Right renal pelvis (tissue), 4 donors: ENCODE results near the gene DNPEP. TPM values are rescaled to one million over a fixed set of nuclear protein-coding genes. Genes with fewer than 3 reads are reported as not detected.

Source experiments
- DNase-seq, 4 donors: peaks; one replicate each; pipeline ENCODE4 v3.0.0-alpha.2; 2013; ENCODE audit warnings: low read depth in 4 of 4, low spot score in 3 of 4, missing footprints in 1 of 4
- polyA plus RNA-seq, 4 donors: library from polyadenylated mRNA; unstranded; fragments of 120-200 nt; gene quantifications; one replicate each; pipeline ENCODE4 v1.2.1, GENCODE V29; 2013; ENCODE audit not compliant: insufficient read length in 4 of 4

The DNPEP gene
- polyA plus RNA-seq, result 10 to 100 TPM; 54.2 to 67.5 (median 58.2) TPM

- peak; percentile 67 to 79 (median 78) for DNase-seq
Observed at GRCh38 chr2:219387306-219388120, at the start of gene DNPEP. Gene DNPEP (minus strand): TSS chr2:219387912. CDS start chr2:219387794, 118 bp downstream.

DNA sequence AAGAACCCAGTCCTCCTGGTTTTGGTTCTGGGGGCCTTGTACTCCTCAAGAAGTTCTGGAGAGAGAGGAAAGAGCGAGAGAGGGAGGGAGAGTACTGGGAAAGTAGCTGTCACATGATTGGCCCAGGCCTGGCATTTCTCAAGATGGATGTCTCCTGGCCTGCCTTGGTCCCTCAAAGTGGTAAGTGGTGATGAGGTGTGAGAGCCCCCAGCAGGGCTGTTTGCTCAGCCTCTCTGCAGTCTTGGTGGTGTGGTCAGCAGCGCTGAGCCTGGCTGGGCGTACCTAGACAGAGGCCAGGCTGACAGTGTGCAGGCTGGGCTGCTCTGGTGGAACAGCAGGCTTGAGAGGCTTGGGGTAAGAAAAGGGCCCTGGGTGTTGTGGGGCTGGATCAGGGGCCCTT is 49.4 kb upstream of the DNPEP start:
- DNase-seq, result no peak

DNA sequence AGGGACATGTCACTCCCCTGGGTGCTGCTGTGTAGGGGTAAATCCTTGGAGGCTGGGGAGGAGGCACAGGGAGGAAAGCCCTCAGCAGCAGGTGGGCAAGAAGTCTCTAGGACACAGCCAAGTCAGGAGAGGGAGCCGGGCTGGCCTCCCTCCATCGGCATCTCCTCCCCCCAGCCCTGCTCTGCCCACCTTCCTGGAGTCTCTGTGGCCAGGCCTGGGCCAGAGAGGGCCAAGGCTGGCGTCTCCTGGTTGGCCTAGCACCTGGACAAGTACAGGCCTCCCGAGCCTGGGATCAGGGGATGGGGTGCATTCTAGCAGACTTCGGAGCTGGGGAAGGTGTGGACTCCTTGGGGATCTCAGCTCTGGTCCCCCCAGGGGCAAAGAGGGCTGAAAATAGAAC is 48.8 kb upstream of the DNPEP start:
- DNase-seq, result no peak

DNA sequence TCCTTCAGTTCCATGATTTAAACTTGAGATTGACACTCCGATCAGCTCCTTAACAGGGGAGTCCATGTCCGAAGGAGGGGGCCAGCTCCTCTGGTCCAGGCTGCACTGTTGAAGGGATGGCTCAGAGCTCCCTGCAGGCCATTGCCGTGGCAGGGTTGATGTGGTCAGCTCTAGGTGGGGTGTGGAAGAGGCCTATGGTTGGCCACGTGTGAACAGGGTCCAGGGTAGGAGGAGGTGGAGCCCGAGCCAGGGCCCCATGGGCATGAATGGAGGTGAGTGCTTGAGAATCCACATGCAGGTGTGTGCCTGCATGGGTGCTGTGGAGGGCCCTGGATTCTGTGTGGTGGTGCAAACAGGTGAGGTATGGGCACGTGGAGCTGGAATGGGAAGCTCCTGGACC is 48.0 kb upstream of the DNPEP start:
- no peak for DNase-seq

DNA sequence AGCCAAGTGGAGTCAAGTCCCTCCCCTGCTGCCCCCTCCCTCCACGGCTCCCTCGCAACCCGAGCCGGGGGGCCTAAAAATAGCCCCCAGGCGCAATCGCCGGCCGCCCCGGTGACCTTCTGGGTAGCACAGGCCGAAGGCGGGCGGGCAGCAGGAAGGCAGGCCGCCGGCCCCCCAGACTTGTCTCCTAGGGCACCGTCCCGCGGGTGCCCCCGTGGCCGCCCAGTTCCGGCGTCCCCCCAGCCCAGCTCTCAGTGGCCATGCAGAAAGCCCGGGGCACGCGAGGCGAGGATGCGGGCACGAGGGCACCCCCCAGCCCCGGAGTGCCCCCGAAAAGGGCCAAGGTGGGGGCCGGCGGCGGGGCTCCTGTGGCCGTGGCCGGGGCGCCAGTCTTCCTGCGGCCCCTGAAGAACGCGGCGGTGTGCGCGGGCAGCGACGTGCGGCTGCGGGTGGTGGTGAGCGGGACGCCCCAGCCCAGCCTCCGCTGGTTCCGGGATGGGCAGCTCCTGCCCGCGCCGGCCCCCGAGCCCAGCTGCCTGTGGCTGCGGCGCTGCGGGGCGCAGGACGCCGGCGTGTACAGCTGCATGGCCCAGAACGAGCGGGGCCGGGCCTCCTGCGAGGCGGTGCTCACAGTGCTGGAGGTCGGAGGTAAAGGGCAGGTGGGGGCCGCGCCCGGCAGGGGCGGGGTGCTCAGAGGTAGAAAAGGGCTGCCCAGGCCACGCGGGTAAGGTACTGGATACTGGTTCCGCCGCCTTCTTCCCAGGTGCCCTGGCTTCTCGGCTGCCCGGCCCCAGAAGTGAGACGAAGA is 47.2 kb upstream of the DNPEP start, which contains the start of gene SPEG:
SPEG (plus strand) TSS at position 126 of the 808 bp plus-strand sequence; CDS start at position 261, 135 bp downstream.
- no peak for DNase-seq

DNA sequence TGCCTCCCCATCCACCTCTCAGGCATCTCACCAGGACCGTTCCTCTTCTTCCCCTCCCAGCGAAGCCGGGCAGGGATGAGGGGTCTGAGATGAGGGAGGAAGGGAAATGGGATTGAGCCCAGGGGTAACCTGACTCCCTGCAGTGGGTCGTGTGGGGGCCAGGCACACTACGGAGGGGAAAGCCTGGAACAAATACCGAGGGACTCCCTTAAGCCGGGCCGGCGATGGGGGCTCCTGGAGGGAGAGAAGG is 46.7 kb upstream of the DNPEP start:
- DNase-seq, result no peak

- DNase-seq, result no peak
Observed at GRCh38 chr2:219433666-219434467, 46.2 kb upstream of the DNPEP start.

- no peak for DNase-seq
Observed at GRCh38 chr2:219430633-219431615, 43.2 kb upstream of the DNPEP start.

- DNase-seq, result no peak
Observed at GRCh38 chr2:219429958-219430606, 42.4 kb upstream of the DNPEP start.

GRCh38 chr2:219428469-219428868 is 40.8 kb upstream of the DNPEP start:
- DNase-seq, result no peak

DNA sequence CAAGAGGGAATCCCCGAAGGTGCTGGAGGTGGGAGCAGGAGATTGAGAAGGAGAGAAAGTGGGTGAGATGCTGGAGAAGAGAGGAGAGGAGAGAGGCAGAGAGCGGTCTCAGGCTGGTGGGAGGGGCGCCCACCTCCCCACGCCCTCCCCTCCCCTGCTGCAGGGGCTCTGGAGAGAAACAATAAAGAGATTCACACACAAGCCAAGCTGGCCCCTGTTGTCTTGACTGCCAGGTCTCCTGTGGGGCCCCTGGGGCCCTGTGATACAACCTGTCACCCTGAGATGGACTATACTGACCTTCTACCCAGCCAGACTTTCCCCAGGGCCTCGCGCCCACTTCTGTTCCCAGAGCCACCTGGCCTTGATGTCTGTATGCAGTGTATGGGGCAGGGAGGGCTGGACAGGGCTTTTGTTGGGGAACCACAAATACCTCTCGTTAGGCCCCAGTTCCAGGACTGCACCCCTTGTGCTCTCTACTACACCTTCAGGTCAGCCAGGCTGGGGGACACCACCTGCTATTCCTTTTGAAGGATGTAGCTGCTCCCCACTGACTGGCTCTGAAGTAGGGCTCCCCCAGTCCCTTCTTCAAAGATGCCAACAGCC is 38.9 kb upstream of the DNPEP start:
- DNase-seq, result no peak

- DNase-seq, result no peak
Observed at GRCh38 chr2:219426068-219426443, 38.3 kb upstream of the DNPEP start.

DNA sequence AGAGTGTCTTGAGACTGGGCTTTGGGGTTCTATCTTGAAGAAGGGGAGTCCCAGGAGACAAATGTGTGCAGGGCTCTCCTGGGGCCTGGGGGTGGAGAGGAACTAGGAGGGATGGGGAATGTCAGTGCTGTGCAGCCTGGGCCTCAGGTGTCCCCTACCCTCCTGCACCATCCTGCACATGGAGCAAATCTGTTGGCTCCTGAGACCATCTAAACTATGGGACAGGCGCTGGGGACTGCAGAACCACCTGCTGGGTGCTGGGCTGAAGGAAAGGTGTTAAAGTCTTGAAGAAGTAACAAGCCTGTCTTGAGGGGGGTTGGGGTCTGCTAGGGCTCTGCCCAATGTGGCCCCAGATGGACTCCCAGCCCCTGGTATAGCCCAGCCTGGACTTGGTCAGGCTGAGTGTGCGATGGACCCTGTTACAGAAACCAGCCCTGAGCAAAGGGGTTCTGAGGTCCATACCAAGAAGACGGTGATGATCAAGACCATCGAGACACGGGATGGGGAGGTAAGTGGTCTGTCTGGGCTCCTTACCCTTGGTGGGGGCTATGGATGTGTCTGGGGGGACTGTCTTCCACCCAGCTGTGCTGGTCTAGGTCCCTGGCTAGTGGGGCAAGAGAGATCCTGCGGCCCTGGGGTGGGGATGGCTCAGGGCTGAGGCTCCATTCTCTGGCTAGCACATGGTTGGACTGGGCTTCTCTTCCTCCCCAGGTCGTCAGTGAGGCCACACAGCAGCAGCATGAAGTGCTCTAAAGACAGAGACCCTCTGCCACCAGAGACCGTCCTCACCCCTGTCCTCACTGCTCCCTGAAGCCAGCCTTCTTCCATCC is 37.7 kb upstream of the DNPEP start:
- no peak for DNase-seq

GRCh38 chr2:219423652-219424377 is 36.1 kb upstream of the DNPEP start:
- DNase-seq, result no peak

- DNase-seq, result no peak
Observed at GRCh38 chr2:219422952-219423534, 35.3 kb upstream of the DNPEP start.

- DNase-seq, result no peak
Observed at GRCh38 chr2:219421323-219421722, 33.6 kb upstream of the DNPEP start.

DNA sequence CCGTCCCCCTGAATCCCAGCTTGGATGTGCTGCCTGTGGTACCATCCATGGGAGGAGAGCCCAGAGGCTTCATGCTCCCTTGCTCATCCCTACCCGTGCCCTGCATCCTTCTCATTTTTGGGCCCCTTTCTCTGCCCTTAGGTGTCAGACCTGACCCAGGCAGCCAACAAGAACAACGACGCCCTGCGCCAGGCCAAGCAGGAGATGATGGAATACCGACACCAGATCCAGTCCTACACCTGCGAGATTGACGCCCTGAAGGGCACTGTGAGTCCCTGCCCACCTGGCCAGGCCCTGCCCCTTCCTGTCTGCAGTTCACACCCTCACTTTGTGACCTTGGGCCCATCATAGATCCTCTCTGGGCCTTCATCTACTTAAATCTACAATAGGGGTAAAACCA is 33.0 kb upstream of the DNPEP start:
- no peak for DNase-seq
